GM23338 (cell line): ENCODE measurements around the gene HTRA1. TPM values are rescaled to one million over a fixed set of nuclear protein-coding genes. Genes with fewer than 3 reads are reported as not detected.

ENCODE experiments used
- ATAC-seq: fragments of 200-7000 bp; cut with Tn5 transposase; 3 replicates; pipeline ENCODE4 v1.9.1; 2020
- DNase-seq: peaks from one replicate; pipeline ENCODE4 v3.0.0-alpha.2; 2015; ENCODE audit warnings: low spot score
- H2AFZ ChIP-seq: fragments of 200-600 bp; sonication (generic); 2 replicates; pipeline ENCODE4 v1.8.0; 2016; ENCODE audit warnings: antibody characterized with exemption, mild to moderate bottlenecking, moderate library complexity
- H3F3A ChIP-seq: fragments of 200-600 bp; sonication (generic); replicated peaks from 2 replicates; pipeline ENCODE4 v1.8.0; 2017; ENCODE audit warnings: antibody characterized with exemption, mixed run types, low read depth
- H3K27ac ChIP-seq: fragments of 200-600 bp; sonication (generic); 2 replicates; pipeline ENCODE4 v1.6.1; 2016; ENCODE audit warnings: low read depth
- H3K27me3 ChIP-seq: fragments of 200-600 bp; sonication (generic); 2 replicates; pipeline ENCODE4 v1.8.0; 2016; ENCODE audit warnings: mild to moderate bottlenecking, mixed run types, moderate library complexity; ENCODE audit not compliant: insufficient read depth
- H3K36me3 ChIP-seq: fragments of 200-600 bp; sonication (generic); 2 replicates; pipeline ENCODE4 v1.8.0; 2016; ENCODE audit warnings: mild to moderate bottlenecking; ENCODE audit not compliant: insufficient read depth
- H3K4me1 ChIP-seq: fragments of 200-600 bp; sonication (generic); 2 replicates; pipeline ENCODE4 v1.8.0; 2016; ENCODE audit warnings: mild to moderate bottlenecking, moderate library complexity; ENCODE audit not compliant: insufficient read depth
- H3K4me2 ChIP-seq: fragments of 200-600 bp; sonication (generic); 2 replicates; pipeline ENCODE4 v1.7.1; 2017; ENCODE audit warnings: mixed run types
- H3K4me3 ChIP-seq: fragments of 200-600 bp; sonication (generic); 2 replicates; pipeline ENCODE4 v1.6.1; 2016; ENCODE audit warnings: mixed run types
- H3K79me2 ChIP-seq: fragments of 200-600 bp; sonication (generic); replicated peaks from 2 replicates; pipeline ENCODE4 v1.8.0; 2017; ENCODE audit warnings: mild to moderate bottlenecking; ENCODE audit not compliant: insufficient read depth
- H3K9me2 ChIP-seq: fragments of 200-600 bp; sonication (generic); 2 replicates; pipeline ENCODE4 v1.8.0; 2017; ENCODE audit not compliant: insufficient read depth
- H4K20me1 ChIP-seq: fragments of 200-600 bp; sonication (generic); replicated peaks from 2 replicates; pipeline ENCODE4 v1.8.0; 2017; ENCODE audit warnings: mild to moderate bottlenecking; ENCODE audit not compliant: insufficient read depth
- H3K27ac Mint-ChIP-seq: 2 replicates; pipeline ENCODE4 v1.8.0; 2020; ENCODE audit warnings: inconsistent platforms, mild to moderate bottlenecking, moderate library complexity, mixed read lengths
- H3K27me3 Mint-ChIP-seq: 3 replicates; pipeline ENCODE4 v1.8.0; 2022; ENCODE audit warnings: low read depth, mild to moderate bottlenecking, moderate library complexity, mixed read lengths, inconsistent platforms; ENCODE audit not compliant: insufficient read depth, poor library complexity
- H3K36me3 Mint-ChIP-seq: 3 replicates; pipeline ENCODE4 v1.8.0; 2021; ENCODE audit warnings: low read depth, mild to moderate bottlenecking, inconsistent platforms, moderate library complexity, mixed read lengths
- H3K4me1 Mint-ChIP-seq: 3 replicates; pipeline ENCODE4 v1.8.0; 2020; ENCODE audit warnings: mild to moderate bottlenecking, inconsistent platforms, mixed read lengths
- H3K4me3 Mint-ChIP-seq: 3 replicates; pipeline ENCODE4 v1.8.0; 2021; ENCODE audit warnings: moderate library complexity, mild to moderate bottlenecking, inconsistent platforms, mixed read lengths
- H3K9me3 Mint-ChIP-seq: 3 replicates; pipeline ENCODE4 v1.8.0; 2020; ENCODE audit warnings: moderate library complexity, mild to moderate bottlenecking, inconsistent platforms, mixed read lengths
- CREB1 ChIP-seq: fragments of 250-450 bp; sonication (Bioruptor Pico); IDR thresholded peaks from 2 replicates; pipeline ENCODE4 v1.5.0; 2020; ENCODE audit warnings: low read depth, mild to moderate bottlenecking, moderate library complexity
- EZH2 ChIP-seq: fragments of 200-600 bp; sonication (generic); IDR thresholded peaks from one replicate; pipeline ENCODE4 v1.8.0; 2017; ENCODE audit warnings: antibody characterized with exemption, mild to moderate bottlenecking, low read depth; ENCODE audit not compliant: unreplicated experiment
- EZH2phosphoT487 ChIP-seq: fragments of 200-600 bp; sonication (generic); IDR thresholded peaks from one replicate; pipeline ENCODE4 v1.8.1; 2018; ENCODE audit warnings: antibody characterized with exemption; ENCODE audit not compliant: unreplicated experiment
- JUNB ChIP-seq: IDR thresholded peaks from one replicate; pipeline ENCODE4 v1.6.1; 2016; ENCODE audit warnings: antibody characterized with exemption; ENCODE audit not compliant: unreplicated experiment
- STAT1 ChIP-seq: IDR thresholded peaks from one replicate; pipeline ENCODE4 v1.6.1; 2016; ENCODE audit warnings: antibody characterized with exemption; ENCODE audit not compliant: unreplicated experiment
- ZNF114 ChIP-seq: fragments of 250-450 bp; sonication (Bioruptor Pico); IDR thresholded peaks from 2 replicates; pipeline ENCODE4 v1.5.0; 2020; ENCODE audit warnings: mild to moderate bottlenecking, moderate library complexity
- polyA plus RNA-seq: library from polyadenylated mRNA; unstranded; fragments of >200 nt; fragmentation: Nextera tagmentation; extraction: Ambion mirVana; gene quantifications from 2 replicates; pipeline ENCODE4 v1.2.1, GENCODE V29; 2016
- total RNA-seq: library from RNA; depleted of rRNA; stranded (reverse); fragments of >200 nt; shearing (Covaris generic); gene quantifications from 2 replicates; pipeline ENCODE4 v1.2.3, GENCODE V29; 2014
- TF ChIP-seq, protein P1 (sequence below): fragments of 250-450 bp; sonication (Bioruptor Pico); IDR thresholded peaks from 2 replicates; pipeline ENCODE4 v1.5.0; 2020; ENCODE audit warnings: mild to moderate bottlenecking, moderate library complexity

Gene HTRA1
- total and polyA plus RNA-seq, 2 experiments from 2014 or later = 8.1 to 16.1 TPM

DNA sequence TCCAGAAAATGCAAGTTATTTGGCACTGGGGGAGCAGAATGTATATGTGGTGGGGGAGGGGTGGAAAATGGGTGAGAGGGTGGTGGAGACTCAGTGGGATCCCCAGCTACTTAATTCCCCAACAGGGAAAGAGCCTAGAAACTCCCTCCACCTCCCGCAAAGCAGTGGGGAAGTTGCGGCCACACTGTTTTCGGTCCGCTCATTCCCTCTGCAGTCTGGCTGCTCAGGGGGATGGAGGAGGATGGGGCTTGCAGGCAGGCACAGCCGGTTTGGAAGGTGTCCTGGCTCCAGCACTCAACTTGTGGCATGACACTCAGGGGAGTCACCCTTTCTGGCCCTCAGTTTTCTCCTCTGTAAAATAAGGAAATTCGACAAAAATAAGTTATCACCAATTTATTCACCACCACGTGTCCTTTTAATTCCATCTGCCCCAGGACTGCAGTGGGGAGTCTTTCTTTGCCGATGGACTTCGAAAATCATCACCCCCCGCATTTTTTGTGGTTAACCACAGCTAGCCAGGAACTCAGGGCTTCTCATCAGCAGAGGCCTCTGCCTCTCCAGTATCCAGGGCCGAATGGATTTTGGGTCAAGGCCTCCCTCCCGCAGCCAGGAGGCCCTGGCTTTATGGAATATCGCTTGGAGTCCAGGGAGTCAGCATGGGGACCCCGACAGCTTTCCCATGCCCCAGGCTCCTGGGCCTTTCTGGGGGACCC, 1.6 kb upstream of the HTRA1 start (continued):
- TF ChIP-seq, protein P1, sequence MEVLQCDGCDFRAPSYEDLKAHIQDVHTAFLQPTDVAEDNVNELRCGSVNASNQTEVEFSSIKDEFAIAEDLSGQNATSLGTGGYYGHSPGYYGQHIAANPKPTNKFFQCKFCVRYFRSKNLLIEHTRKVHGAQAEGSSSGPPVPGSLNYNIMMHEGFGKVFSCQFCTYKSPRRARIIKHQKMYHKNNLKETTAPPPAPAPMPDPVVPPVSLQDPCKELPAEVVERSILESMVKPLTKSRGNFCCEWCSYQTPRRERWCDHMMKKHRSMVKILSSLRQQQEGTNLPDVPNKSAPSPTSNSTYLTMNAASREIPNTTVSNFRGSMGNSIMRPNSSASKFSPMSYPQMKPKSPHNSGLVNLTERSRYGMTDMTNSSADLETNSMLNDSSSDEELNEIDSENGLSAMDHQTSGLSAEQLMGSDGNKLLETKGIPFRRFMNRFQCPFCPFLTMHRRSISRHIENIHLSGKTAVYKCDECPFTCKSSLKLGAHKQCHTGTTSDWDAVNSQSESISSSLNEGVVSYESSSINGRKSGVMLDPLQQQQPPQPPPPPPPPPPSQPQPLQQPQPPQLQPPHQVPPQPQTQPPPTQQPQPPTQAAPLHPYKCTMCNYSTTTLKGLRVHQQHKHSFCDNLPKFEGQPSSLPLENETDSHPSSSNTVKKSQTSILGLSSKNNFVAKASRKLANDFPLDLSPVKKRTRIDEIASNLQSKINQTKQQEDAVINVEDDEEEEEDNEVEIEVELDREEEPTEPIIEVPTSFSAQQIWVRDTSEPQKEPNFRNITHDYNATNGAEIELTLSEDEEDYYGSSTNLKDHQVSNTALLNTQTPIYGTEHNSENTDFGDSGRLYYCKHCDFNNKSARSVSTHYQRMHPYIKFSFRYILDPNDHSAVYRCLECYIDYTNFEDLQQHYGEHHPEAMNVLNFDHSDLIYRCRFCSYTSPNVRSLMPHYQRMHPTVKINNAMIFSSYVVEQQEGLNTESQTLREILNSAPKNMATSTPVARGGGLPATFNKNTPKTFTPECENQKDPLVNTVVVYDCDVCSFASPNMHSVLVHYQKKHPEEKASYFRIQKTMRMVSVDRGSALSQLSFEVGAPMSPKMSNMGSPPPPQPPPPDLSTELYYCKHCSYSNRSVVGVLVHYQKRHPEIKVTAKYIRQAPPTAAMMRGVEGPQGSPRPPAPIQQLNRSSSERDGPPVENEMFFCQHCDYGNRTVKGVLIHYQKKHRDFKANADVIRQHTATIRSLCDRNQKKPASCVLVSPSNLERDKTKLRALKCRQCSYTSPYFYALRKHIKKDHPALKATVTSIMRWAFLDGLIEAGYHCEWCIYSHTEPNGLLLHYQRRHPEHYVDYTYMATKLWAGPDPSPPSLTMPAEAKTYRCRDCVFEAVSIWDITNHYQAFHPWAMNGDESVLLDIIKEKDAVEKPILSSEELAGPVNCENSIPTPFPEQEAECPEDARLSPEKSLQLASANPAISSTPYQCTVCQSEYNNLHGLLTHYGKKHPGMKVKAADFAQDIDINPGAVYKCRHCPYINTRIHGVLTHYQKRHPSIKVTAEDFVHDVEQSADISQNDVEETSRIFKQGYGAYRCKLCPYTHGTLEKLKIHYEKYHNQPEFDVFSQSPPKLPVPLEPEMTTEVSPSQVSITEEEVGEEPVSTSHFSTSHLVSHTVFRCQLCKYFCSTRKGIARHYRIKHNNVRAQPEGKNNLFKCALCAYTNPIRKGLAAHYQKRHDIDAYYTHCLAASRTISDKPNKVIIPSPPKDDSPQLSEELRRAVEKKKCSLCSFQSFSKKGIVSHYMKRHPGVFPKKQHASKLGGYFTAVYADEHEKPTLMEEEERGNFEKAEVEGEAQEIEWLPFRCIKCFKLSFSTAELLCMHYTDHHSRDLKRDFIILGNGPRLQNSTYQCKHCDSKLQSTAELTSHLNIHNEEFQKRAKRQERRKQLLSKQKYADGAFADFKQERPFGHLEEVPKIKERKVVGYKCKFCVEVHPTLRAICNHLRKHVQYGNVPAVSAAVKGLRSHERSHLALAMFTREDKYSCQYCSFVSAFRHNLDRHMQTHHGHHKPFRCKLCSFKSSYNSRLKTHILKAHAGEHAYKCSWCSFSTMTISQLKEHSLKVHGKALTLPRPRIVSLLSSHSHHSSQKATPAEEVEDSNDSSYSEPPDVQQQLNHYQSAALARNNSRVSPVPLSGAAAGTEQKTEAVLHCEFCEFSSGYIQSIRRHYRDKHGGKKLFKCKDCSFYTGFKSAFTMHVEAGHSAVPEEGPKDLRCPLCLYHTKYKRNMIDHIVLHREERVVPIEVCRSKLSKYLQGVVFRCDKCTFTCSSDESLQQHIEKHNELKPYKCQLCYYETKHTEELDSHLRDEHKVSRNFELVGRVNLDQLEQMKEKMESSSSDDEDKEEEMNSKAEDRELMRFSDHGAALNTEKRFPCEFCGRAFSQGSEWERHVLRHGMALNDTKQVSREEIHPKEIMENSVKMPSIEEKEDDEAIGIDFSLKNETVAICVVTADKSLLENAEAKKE (CRISPR knock-in tag) = no peak
- TF ChIP-seq CREB1 (CRISPR knock-in tag) (no peak), STAT1 (no peak)

DNA sequence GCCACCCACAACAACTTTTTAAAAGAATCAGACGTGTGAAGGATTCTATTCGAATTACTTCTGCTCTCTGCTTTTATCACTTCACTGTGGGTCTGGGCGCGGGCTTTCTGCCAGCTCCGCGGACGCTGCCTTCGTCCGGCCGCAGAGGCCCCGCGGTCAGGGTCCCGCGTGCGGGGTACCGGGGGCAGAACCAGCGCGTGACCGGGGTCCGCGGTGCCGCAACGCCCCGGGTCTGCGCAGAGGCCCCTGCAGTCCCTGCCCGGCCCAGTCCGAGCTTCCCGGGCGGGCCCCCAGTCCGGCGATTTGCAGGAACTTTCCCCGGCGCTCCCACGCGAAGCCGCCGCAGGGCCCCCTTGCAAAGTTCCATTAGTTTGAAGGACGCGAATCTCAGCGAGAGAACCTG, 461 bp upstream of the HTRA1 start:
- peaks cover 16% of the 10 kb centered on the region for H3K4me1 ChIP-seq
- 0 out of 2 replicates have a peak, but pooled peaks cover 6% of the 10 kb centered on the region for H3F3A ChIP-seq
- no peaks in the 10 kb centered on the region for H3K9me3 Mint-ChIP-seq
- H3K27me3 ChIP-seq = peaks cover 52% of the 10 kb centered on the region
- no peak overlapping the region for H3K27ac ChIP-seq
- H2AFZ ChIP-seq = peak overlapping the region; percentile 93
- H3K4me3 Mint-ChIP-seq = peak overlapping the region; percentile 64
- no peak for DNase-seq
- H3K9me2 ChIP-seq = no peaks in the 10 kb centered on the region
- no peak for ATAC-seq
- no peaks in the 10 kb centered on the region; the same call in 1 of the 2 replicates for H4K20me1 ChIP-seq
- peaks cover 36% of the 10 kb centered on the region for H3K4me1 Mint-ChIP-seq
- no peaks in the 10 kb centered on the region for H3K36me3 ChIP-seq
- H3K27ac Mint-ChIP-seq = no peak overlapping the region
- H3K4me3 ChIP-seq = peak overlapping the region; percentile 75
- H3K36me3 Mint-ChIP-seq = no peaks in the 10 kb centered on the region; the same call in 2 of the 3 replicates
- H3K4me2 ChIP-seq = peak overlapping the region; percentile 87
- no peaks in the 10 kb centered on the region for H3K79me2 ChIP-seq
- peaks cover 54% of the 10 kb centered on the region for H3K27me3 Mint-ChIP-seq
- TF ChIP-seq JUNB (no peak), CREB1 (CRISPR knock-in tag) (no peak), ZNF114 (no peak), STAT1 (no peak), EZH2 (no peak), EZH2phosphoT487 (no peak)
- TF ChIP-seq, protein P1 (CRISPR knock-in tag) = no peak
